K562 (cell line): ENCODE measurements around the gene ARPC1A. TPM values are rescaled to one million over a fixed set of nuclear protein-coding genes. Genes with fewer than 3 reads are reported as not detected.

Experiments
- ARID2 ChIP-seq: fragments of 450-650 bp; IDR thresholded peaks from 2 replicates; pipeline ENCODE4 v1.6.1; 2017; ENCODE audit warnings: antibody characterized with exemption, mild to moderate bottlenecking
- BCL6 ChIP-seq: fragments of 250-450 bp; sonication (Bioruptor Pico); IDR thresholded peaks from 2 replicates; pipeline ENCODE4 v1.4.0; 2020
- BDP1 ChIP-seq: IDR thresholded peaks from 3 replicates; pipeline ENCODE4 v1.6.1; 2011; ENCODE audit not compliant: insufficient read length, insufficient read depth
- CBFA2T2 ChIP-seq: fragments of 450-650 bp; conservative IDR thresholded peaks from 2 replicates; pipeline ENCODE4 v1.6.1; 2017; ENCODE audit warnings: mild to moderate bottlenecking
- DACH1 ChIP-seq: fragments of 450-650 bp; IDR thresholded peaks from 2 replicates; pipeline ENCODE4 v1.6.1; 2018; ENCODE audit not compliant: partially characterized antibody
- ERF ChIP-seq: fragments of 450-650 bp; formaldehyde crosslinking; IDR thresholded peaks from 2 replicates; pipeline ENCODE4 v1.4.0; 2020; ENCODE audit warnings: mild to moderate bottlenecking, mixed read lengths
- KDM2B ChIP-seq: fragments of 250-450 bp; sonication (Bioruptor Pico); IDR thresholded peaks from 2 replicates; pipeline ENCODE4 v1.8.0; 2021; ENCODE audit warnings: mild to moderate bottlenecking, moderate library complexity
- KDM4B ChIP-seq, 2 experiments: fragments of 450-650 bp in 1 of 2; sonication (generic) in 1 of 2; IDR thresholded peaks; 2 replicates each; pipeline ENCODE4 v1.6.1; 2016 to 2017; ENCODE audit warnings: borderline replicate concordance in 2 of 2, antibody characterized with exemption in 1 of 2, low read depth in 1 of 2, mild to moderate bottlenecking in 1 of 2
- MEIS2 ChIP-seq: fragments of 450-650 bp; IDR thresholded peaks from 2 replicates; pipeline ENCODE4 v1.6.1; 2014; ENCODE audit warnings: mild to moderate bottlenecking; ENCODE audit not compliant: partially characterized antibody
- SRF ChIP-seq, 2 experiments: fragments of 250-450, 450-650 bp in 1 of 2; sonication (Bioruptor Pico) in 1 of 2; sonication (generic) in 1 of 2; formaldehyde crosslinking; IDR thresholded peaks; 2 replicates each; pipeline versions ENCODE4 v1.5.0 to v1.5.1; 2020 to 2022; ENCODE audit warnings: mild to moderate bottlenecking in 1 of 2, missing genetic modification reagents in 1 of 2
- TFAM ChIP-seq: fragments of 250-450 bp; sonication (Bioruptor Pico); conservative IDR thresholded peaks from 2 replicates; pipeline ENCODE4 v1.5.0; 2021; ENCODE audit warnings: mild to moderate bottlenecking, moderate library complexity
- ZNF274 ChIP-seq: IDR thresholded peaks from 2 replicates; pipeline ENCODE4 v1.6.1; 2011; ENCODE audit warnings: low read depth, mild to moderate bottlenecking, low read length, moderate library complexity, borderline replicate concordance
- ZNF696 ChIP-seq: fragments of 250-450 bp; sonication (Bioruptor Pico); conservative IDR thresholded peaks from 2 replicates; pipeline ENCODE4 v1.4.0; 2020; ENCODE audit warnings: mild to moderate bottlenecking, moderate library complexity
- polyA plus RNA-seq, 8 experiments: library from polyadenylated mRNA; depleted of rRNA in 4 of 8; stranded (reverse) in 5 of 8; unstranded in 3 of 8; fragments of >200 nt; fragmentation: Nextera tagmentation in 2 of 8; fragmentation: Illumina TruSeq in 1 of 8; extraction: Ambion mirVana in 2 of 8; extraction: Trizol in 1 of 8; gene quantifications; 2 replicates each; pipeline versions ENCODE4 v1.2.1 to v1.2.3, GENCODE V29; 2011 to 2014; ENCODE audit warnings: inconsistent platforms in 1 of 8, missing spikeins in 1 of 8
- total RNA-seq, 7 experiments: library from RNA; depleted of rRNA in 6 of 7; stranded (reverse); fragments of >200 nt in 6 of 7; fragmentation: Illumina TruSeq in 2 of 7; extraction: Trizol in 2 of 7; gene quantifications; 2 replicates each; pipeline versions ENCODE4 v1.2.1 to v1.2.3, GENCODE V29; 2011 to 2021; ENCODE audit warnings: low replicate concordance in 1 of 7
- TF ChIP-seq, protein P1 (sequence below), 2 experiments: fragments of 450-650 bp; formaldehyde crosslinking in 1 of 2; IDR thresholded peaks; 2 replicates each; pipeline versions ENCODE4 v1.4.0 to v1.6.1; 2014 to 2020; ENCODE audit warnings: mild to moderate bottlenecking in 2 of 2, borderline replicate concordance in 1 of 2, low read depth in 1 of 2
- TF ChIP-seq, protein P2 (sequence below), 2 experiments: fragments of 250-450 bp in 1 of 2; fragments of 450-650 bp in 1 of 2; sonication (Bioruptor Pico) in 1 of 2; IDR thresholded peaks; 2 replicates each; pipeline versions ENCODE4 v1.6.1 to v1.8.0; 2016 to 2021; ENCODE audit warnings: mild to moderate bottlenecking in 2 of 2, moderate library complexity in 2 of 2, missing compliant biosample characterization in 1 of 2, missing genetic modification characterization in 1 of 2
- TF ChIP-seq, protein P3 (sequence below): sonication (generic); formaldehyde crosslinking; IDR thresholded peaks from 2 replicates; pipeline ENCODE4 v1.4.0; 2020; ENCODE audit warnings: mild to moderate bottlenecking, missing genetic modification reagents

Gene ARPC1A
- total and polyA plus RNA-seq, 9 of the 15 experiments (the other 6 are each of a cell fraction or from before 2014, with no cell fraction given) = 39.5 to 151 (median 86.1) TPM

DNA sequence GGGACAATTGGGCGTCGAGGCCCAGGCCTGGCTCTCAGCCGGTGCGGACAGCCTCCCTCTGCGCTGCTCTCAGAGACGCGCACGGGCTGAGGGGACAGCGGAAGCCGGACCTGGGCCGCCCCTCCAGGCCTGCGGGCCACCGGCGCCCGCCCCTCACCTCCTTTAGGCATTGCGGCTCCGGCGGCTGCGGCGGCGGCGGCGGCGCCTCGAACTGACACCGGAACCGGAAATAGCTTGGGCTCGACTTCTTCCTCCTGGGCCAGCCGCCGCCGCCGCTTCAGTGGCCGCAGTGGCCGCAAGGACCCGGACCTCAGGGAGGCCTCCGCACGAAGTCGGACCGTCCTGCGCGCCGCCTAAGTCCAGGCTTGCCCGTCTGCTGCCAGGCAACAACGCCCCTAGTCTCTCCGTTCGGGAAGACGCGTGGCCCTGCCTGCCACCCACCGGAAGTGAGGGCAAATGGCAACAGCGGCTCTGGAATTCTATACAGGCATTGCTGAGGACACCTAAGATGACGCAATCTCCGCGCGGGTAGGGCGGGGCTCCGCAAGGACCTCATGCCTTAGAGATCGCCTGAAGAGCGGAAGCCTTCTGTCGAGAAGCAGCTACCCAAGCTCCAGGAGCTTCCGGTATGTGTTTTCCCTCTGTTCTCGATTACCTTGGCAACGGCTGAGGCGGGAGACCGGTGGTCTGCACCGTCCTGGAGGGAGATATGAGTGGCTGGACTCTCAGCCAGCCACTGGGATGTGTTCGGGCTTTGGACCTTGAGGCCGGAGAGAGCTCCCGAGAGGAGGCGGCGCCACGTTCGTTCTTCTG, 82.9 kb downstream of the ARPC1A start, which contains the start of the genes BUD31 and PDAP1 (continued):
- TF ChIP-seq, protein P1, sequence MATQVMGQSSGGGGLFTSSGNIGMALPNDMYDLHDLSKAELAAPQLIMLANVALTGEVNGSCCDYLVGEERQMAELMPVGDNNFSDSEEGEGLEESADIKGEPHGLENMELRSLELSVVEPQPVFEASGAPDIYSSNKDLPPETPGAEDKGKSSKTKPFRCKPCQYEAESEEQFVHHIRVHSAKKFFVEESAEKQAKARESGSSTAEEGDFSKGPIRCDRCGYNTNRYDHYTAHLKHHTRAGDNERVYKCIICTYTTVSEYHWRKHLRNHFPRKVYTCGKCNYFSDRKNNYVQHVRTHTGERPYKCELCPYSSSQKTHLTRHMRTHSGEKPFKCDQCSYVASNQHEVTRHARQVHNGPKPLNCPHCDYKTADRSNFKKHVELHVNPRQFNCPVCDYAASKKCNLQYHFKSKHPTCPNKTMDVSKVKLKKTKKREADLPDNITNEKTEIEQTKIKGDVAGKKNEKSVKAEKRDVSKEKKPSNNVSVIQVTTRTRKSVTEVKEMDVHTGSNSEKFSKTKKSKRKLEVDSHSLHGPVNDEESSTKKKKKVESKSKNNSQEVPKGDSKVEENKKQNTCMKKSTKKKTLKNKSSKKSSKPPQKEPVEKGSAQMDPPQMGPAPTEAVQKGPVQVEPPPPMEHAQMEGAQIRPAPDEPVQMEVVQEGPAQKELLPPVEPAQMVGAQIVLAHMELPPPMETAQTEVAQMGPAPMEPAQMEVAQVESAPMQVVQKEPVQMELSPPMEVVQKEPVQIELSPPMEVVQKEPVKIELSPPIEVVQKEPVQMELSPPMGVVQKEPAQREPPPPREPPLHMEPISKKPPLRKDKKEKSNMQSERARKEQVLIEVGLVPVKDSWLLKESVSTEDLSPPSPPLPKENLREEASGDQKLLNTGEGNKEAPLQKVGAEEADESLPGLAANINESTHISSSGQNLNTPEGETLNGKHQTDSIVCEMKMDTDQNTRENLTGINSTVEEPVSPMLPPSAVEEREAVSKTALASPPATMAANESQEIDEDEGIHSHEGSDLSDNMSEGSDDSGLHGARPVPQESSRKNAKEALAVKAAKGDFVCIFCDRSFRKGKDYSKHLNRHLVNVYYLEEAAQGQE (IDR thresholded peaks at IDR 0.05; ENCODE audit: borderline replicate concordance) = no peak
- TF ChIP-seq, protein P1 (CRISPR knock-in tag; IDR thresholded peaks at IDR 0.05; ENCODE audit: low read depth) = peak; percentile 76; the same call in 1 of the 2 replicates
- no peak for TF ChIP-seq ZNF274
- TF ChIP-seq ARID2 = no peak
- no peak for TF ChIP-seq CBFA2T2
- TF ChIP-seq BCL6 = no peak
- TF ChIP-seq MEIS2 = no peak
- TF ChIP-seq SRF (CRISPR knock-in tag; IDR thresholded peaks at IDR 0.05) = peak in 1 of 2 experiments; percentile 25; a peak in 1 of 4 replicates
- no peak for TF ChIP-seq BDP1
- peak; percentile 74 for TF ChIP-seq ERF (CRISPR knock-in tag)
- TF ChIP-seq ZNF696 (CRISPR knock-in tag) = no peak
- TF ChIP-seq KDM2B (CRISPR knock-in tag) = no peak
- TF ChIP-seq, protein P2, sequence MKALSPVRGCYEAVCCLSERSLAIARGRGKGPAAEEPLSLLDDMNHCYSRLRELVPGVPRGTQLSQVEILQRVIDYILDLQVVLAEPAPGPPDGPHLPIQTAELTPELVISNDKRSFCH (CRISPR knock-in tag; IDR thresholded peaks at IDR 0.05) = no peak
- TF ChIP-seq, protein P2 (tag; IDR thresholded peaks at IDR 0.05) = peak; percentile 80
- no peak for TF ChIP-seq TFAM (CRISPR knock-in tag)
- peak in 1 of 2 experiments; percentile 84; a peak in 2 of 4 replicates for TF ChIP-seq KDM4B (IDR thresholded peaks at IDR 0.05; ENCODE audit: borderline replicate concordance in 2 of 2, low read depth in 1 of 2)
- peak; percentile 99 for TF ChIP-seq DACH1
- TF ChIP-seq, protein P3, sequence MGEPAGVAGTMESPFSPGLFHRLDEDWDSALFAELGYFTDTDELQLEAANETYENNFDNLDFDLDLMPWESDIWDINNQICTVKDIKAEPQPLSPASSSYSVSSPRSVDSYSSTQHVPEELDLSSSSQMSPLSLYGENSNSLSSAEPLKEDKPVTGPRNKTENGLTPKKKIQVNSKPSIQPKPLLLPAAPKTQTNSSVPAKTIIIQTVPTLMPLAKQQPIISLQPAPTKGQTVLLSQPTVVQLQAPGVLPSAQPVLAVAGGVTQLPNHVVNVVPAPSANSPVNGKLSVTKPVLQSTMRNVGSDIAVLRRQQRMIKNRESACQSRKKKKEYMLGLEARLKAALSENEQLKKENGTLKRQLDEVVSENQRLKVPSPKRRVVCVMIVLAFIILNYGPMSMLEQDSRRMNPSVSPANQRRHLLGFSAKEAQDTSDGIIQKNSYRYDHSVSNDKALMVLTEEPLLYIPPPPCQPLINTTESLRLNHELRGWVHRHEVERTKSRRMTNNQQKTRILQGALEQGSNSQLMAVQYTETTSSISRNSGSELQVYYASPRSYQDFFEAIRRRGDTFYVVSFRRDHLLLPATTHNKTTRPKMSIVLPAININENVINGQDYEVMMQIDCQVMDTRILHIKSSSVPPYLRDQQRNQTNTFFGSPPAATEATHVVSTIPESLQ (CRISPR knock-in tag) = peak; percentile 74
